ENCODE measurements around the gene CACNA1C.
A peak's percentile ranks its signal among the peaks of the same experiment; 100 is the strongest.

The CACNA1C gene

DNA sequence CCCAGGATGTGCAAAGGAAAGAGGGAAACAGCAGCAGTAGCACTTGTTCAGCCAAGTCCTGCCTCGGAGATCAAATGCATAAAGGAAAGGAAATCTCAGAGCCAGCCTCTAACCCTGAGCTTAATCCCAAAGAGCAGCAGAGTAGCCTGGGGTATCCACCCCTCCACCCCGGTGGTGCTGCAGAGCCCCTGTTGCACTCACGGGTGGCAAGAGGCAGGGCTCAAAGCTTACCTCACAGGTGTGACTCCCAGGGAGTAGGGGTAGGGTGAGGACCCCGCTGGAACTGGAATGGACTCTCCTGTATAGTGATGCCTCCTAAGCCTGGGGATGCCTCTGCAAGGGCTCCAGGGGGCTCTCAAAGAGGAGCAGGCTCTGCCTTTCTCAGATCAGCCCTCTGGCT, 211.1 kb downstream of the CACNA1C start:
- no peak for DNase-seq

DNA sequence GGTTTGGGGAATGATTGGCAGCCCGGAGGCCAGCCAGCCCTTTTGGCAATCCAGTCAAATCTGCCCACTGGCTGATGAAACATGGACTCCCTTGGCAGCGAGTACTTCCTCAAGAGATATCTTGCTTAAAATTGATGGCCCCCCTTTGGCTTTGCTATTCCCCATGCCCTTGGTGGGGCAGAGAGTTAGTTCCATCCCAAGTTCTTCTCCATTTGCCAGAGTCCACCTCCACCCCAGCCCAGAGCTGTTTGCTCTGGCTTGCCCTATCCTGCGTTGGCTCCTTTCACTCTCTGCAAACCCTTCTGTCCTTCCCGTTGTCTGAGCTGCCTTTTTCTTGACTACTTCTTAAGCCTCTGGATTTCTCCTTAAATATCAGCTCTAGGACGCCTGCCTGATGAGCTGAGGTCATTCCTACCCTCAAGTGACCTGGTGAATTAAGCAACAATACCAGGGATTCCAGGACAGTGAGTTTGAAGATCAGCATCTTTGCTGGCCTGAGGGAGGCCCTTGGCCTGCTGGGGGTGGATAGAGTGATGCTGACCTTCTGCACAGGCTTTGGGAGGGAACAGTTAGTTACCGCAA, 212.0 kb downstream of the CACNA1C start:
- DNase-seq: no peak

DNA sequence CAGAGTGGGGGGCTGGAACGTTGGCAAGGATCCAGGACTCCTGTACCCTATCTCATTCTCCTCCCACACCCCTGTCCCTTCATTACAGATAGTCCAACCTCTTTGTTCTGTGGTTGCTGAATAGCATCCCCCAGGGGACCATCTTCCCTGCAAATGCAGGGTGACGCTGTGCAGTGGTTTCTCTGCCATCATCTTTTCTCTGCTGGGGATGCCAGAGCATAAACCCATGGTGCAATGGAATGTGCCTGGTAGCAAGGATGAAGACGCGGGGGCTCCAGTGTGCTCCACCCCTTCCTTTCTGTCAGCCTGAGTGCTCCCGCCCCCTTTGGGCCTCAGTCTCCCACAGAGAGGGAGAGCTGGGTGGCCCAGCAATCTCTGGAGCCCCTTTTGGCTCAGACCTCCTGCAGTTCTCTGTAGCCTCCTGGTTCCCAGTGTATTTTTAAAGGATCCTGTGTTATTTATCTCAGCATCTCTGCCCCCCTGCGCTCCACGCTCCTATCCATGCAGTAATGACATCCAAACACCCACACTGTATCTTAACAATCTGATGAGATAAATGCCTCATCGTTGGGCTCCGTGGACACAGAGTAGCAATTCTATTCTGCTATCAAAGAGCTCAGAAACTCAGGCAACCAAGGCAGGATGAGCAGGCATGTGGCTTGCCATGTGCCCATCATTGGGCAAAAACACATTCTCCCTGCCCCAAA, 212.8 kb downstream of the CACNA1C start:
- DNase-seq: no peak

DNA sequence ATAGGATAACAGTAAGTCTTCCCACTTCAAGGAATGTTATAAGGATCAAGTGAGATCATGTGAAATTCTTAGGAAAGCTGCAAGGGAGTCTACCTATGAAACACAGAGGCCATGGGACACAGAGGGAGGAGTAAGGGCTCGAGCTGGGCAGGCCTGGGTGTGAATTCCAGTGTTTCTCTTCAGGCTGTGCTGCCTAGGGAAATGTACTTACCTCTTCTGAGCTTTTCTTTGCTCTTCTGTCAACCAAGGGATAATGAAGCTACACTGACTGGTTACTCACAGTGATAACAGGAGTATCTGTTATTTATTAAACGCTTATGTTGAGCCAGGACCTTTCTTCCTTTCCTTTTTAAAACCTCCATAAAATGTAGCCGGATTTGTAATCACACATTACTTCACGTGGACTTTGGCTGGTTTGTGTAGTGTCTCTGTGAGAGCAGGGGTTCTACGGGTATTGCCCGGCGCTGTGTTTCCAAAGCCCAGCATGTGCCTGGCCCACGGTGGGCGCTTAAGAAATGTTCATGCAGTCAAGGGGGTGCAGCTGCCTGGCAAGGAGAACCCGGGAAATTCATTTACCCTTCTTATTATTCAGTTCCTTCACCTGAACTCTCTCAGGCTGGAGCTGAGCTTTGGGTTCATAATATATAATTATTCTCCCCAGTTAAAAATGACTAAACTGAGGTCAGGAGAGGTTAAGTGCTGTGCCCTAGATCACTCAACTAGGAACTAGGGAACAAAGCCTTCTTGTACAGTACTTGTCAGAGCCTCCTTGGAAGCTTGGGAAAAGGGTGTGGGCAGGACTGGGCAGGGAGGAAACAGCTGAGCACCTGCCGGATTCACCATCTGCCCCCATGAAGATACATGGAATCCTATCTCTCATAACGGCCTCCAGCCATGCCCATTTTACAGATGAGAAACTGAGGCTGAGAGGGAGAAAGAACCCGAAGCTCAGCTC, 214.2 kb downstream of the CACNA1C start:
- DNase-seq: no peak

DNA sequence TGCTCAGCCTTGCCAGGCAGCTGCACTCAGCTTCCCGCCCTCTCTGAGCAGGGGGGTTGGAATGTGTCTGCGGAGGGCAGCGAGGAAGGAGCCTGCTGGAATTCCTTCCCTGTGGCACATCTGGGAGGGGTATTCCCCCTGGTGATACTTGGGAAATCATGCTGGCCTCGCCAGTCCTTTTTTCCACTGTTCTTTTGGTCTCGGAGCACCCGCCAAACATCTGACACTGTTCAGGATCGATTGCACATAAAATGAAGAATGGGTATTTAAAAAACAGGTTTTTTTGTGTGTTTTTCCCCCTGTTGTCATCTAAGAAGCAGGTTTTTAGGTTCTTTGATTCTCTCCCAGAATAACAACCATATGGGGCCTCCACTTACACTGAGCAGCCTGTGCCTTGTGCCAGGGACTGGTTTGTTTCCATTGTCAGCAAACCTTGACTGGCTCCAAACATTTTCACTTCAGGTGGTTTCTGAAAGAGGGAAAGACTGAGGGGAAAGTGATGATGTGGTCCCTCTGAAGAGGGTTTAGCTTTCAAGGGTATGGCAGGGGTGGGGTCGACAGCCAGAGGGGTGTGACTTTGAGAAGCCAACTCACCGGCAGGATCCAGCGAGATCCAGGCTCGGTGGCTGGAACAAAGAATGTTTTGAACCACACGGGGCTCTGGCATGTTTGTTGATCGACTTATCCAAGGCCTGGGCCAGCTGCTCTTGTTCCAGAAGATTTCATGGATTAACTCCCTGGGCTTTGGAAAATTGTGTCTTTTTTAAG, 215.1 kb downstream of the CACNA1C start:
- DNase-seq: no peak

DNA sequence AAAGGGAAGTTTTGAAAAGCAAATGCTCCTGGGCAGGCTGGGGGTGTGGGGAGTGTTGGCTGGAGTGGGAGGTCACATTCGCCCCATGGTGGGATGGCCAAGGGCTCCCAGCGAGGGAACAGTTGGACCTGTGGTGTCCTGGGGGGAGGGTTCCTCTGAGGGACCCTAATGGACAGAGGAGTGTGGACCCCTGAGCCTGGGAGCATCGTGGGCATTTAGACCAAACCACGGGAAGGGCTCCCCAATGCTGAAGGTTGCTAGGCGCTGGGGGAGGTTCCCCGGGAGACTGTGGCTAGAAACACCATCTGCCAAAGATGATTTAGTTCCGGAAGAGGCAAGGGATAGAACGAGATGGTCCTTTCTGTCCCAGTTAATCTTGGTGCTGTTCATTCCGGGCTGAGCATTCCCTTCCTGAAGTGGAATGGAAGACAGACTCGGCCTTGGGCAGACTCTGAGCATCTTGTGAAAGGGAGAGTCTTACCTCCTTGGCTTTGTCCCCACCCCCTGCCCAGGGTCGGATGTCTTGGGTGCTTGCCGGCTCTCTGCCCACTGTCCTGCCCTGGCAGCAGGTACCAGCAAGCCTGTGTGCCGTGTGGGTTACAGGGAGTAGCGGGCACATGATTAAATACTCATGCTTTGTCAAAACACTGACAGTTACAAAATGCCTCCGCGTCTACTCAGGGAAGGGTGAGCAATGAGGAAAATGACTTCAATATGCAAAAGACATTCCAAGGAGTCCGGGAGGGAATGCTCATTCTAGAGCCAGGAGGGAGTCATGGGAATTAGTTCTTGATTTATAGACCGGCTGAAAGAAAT, 215.9 kb downstream of the CACNA1C start:
- DNase-seq: no peak

DNA sequence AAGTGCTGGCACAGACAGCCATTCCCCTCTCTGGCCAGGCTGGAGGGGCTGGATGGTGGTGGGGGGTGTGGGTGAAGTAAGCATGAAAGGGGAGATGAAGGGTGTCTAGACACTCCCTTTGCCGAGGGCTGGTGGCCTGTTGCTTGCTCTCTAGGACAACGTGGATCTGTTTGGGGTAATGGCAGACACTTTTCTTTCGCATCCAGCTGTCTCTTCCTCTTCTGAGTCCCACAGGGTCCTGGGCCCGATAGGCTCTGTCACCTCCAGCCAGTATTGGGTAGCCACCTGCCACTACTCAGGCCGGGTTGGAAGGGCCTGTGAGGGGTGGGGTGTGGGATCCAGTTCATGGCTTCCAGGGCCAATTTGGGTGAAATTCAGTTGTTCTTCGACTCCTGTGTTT, 218.1 kb downstream of the CACNA1C start:
- no peak for DNase-seq

DNA sequence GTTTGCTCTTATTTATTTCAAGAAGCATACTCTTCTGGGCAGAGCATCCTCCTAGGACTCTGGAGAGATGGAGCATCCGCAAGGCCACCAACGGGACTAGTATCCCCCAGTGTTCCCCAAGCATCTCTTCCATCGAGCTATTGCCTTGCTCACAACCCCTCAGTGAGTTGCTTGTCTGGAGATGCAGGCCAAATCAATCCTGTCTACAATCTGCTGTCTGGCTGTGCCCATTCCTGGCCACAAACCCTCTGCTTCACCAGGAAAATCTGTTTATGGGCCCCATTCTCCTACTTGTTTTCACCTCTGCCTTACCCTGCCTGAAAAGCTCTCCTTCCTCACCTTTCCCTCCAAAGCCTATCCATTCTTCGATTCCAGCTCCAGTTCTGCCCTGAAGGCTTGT, 219.2 kb downstream of the CACNA1C start:
- no peak for DNase-seq

DNA sequence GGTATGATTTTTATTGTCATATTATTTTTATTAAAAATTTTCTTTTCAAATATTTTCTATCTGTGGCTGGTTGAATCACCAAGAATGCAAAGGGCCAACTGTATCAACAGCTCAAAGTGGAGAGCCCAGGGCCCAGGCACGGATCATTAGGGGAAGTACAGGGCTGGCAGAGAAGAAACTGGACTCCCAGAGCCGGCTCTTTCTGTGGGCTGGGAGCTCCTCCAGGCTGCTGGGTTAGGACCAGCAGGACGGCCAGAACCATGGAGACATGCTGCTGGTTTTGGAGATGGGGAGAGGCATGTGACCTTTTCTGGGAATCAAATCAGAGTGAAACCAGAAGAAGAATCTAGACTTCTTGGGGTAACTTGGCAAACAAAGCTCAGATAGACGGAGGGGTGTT, 220.5 kb downstream of the CACNA1C start:
- DNase-seq: no peak

DNA sequence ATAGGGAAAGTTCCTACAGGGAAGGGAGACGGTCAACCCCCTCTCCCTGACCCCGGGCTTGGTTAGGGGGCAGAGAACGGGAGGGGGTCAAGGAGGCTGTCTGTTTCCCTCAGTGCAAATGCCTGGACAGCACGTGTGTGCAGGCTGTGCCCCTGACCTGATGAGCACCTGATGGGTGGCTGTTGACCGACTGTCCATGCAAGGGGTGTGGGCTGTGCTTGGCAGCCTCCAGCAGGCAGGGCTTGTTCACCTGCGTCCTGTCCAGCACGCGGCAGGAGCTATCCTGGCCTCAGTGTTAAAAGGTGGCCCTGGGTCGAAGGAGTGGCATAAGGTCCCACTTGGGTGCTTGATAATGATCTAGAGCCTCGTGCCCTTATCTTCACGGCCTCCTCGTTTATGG, 221.0 kb downstream of the CACNA1C start:
- no peak for DNase-seq

DNA sequence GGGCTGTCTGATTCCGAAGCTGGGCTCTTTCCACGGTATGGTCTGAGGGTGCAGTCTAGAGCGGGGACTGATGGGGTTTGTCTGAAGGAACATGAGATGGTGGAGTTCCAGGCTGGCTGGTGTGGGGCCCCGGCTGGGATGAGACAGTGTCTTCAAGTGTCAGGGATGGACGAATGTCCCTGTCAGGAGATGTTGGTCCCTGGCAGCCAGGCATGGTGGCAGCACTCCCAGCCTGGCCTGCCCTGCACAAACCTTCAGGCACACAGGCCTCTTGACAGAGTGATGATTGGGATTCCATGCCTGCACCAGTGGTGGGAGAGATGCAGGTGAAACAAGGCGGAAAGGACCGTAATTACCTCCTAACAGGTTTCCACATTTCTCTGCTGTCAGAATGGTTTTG, 221.9 kb downstream of the CACNA1C start:
- no peak for DNase-seq

DNA sequence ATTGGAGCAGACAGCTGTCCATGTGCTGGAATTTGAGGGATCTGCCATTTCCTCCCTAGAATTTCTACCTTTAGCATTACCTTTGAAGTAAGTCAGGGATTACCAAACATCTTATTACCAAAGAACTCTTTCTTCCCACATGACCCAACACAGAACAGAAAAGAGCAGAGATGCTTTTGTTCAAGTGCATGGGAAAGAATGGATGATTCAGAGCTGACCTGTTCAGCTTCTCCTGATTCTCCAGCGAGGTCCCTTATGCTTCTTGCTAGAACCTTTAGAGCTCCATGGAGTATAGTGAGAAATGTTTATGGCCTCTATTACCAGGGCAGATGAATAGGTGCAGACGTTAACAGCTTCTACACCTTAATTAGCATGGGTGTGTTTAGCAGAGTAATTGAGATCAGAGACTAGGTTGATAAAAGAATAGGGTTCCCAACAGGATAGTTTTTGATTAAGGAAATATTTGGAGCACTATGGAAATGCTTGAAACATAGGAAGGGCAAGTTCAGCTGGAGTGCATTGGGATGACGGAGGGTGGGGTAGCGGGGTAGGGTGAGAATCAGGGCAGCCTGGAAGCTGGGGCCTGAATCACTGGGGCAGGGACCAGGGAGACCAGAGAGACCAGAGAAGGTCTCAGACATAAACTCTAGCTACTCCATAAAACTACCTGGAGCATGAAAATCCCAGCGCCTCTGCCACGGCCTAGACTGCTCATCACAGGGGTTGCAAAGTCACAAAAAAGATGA, 223.7 kb downstream of the CACNA1C start:
- DNase-seq: no peak

DNA sequence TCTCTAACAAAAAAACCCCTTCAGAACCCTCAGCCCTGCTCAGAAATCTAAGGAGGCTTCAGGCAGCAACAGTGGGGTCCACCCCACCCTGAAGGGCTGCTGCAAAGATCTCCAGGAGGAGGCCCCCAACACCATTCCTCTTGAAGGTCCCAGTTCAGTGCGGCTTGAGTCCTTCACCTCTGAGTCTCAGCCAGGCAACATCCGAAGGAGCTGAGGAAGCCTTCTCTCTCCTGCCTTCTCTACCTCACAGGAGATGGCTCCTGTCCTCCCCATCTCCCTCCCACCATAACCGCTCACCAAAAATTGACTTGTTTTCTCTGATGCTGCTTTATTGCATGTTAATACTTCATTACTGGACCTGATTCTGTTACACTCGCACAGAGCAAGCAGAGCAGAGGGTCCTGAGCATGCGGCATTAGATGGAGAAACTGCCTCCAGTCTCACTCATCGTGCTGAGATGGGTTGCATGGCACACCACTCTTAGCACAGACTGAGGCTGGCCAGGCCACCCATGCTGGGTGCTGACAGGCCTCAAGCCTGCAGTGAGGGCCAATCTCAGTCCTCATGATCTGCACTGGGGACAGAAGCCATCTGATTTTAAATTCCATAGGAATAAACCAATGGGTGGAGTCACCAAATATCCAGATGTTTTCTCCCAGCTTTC, 224.8 kb downstream of the CACNA1C start:
- DNase-seq: no peak

DNA sequence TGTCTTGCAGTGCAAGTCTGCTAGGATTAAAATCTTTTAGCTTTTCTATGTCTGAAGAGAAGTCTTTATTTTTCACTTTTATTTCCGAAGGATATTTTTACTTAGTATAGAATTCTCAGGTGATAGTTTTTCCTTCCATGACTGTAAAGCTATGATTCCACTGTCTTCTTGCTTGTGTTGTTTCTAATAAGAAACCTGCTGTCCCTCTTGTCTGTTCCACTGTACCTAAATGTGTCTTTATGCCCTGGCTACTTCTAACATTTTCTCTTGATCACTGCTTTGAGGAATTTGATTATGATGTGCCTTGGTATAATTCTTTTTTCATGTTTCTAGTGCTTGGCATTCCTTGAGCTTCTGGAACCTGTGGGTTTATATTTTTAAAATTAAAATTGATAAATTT, 228.7 kb downstream of the CACNA1C start:
- DNase-seq: no peak

DNA sequence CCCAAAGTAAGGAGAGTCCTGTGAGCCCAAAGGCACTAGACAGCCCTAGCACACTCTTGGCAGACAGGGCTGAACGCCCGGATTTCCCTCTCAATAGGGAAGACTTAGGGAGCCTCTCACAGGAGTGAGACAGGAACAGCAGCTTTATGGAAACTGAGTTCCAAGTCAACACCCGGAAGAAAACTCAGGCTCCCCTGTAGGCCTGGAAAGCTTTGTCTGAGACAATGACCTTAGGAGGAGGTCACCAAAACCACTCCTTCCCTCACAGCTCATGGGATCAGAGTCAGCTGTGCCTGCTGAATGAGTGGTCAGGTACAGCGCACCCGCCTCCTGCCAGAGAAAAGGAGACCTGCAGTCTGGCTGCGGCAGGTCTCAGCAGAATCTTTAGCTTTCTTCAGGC, 229.5 kb downstream of the CACNA1C start:
- DNase-seq: no peak

DNA sequence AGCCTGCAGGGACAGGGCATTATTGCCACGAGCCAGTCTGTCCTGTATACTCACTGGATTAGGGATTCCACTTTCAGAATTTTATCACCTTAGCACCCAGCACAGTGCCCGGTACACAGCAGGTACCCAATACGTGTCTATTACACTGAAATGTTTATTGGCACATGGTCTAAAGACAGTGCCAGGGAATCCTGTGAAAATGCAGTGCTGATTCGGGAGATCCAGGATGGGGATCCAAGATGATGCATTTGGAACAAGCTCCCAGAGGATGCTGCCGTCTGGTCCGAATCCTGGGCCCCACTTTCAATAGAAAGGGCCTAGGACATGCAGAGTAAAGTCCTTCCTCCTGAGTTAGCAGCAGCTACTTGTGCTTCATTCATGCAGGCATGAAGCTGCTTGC, 230.7 kb downstream of the CACNA1C start:
- DNase-seq: no peak

DNA sequence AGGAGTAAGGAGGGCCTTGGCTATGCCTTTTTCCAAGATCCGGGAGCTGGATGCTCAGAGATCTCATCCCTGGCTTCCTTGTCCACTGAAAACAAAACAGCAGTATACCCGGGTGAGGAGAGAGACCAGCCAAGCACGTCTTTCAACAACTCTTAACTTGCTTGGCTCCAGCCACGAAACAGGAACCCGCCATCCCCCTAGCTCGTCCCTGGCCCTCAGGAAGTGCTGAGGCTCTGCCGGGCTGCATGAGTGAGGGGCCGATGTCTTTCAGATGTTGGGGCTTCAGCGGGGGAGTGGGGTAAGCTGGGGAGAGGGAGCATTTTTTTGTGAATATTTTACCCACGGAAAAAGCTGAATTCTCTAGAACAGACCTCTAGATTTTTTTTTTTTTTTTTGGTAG, 231.1 kb downstream of the CACNA1C start:
- DNase-seq: peak; percentile 47

DNA sequence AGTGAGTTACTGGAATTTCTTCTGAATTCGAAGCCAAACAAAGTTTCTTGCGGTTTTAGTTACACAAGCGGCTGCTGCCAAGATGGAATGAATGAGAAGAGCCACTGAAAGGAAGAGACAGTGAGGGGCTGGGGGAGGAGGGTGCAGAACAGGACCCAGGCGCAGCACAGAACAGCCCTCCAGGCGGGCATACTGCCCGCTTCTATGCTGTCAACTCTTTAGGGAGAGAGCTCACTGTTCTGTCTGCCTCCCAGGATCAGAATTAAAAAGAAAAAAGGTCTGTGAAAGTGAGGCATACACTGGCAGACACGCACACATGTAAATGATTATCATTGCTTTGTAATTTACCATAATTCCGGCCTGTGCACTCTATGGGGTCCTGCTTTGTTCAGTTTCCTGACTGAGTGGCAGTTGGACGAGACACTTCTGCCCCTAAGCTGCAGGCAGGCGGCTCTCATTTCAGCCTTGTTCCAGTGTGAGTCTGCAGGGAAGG, 231.6 kb downstream of the CACNA1C start:
- no peak for DNase-seq

DNA sequence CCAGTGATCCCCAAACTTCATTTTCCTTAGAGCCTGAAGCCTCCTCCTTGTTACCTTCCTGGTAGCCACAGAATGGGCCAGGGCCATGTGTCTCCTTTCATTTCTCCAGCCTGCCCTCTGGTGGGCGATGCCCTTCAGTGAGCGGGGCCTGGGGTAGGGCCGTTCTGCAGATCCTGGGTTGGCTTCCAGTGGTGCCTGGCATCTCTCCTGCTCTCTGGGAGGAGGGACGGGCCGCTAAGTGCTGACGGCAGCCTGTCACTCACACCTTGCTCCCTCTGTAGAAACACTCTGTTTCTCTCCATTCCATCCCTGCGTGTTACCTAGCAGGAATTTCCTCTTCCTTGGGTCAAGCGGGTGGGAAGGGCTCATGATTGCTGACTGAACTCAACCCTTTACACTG, 232.1 kb downstream of the CACNA1C start:
- peak; percentile 71 for DNase-seq

DNA sequence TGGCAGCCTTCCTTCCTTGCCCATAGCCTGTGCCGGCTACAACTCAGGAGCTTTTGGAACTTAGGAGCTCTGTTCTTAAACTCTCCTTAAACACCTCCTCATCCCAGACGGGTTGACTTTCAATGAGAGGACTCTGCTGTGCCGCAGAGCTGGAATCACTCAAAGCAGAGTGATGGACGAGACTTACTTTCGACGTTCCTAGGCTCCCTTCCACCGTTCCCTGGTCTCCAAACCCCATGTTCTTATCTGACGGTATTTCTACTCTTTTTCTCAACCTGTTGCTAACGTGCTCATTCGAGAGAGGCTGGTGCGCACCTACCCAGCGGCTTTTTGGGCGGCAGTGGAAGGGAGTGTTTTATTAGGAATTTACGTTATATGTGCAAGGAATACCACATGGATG, 232.7 kb downstream of the CACNA1C start:
- DNase-seq: no peak

DNA sequence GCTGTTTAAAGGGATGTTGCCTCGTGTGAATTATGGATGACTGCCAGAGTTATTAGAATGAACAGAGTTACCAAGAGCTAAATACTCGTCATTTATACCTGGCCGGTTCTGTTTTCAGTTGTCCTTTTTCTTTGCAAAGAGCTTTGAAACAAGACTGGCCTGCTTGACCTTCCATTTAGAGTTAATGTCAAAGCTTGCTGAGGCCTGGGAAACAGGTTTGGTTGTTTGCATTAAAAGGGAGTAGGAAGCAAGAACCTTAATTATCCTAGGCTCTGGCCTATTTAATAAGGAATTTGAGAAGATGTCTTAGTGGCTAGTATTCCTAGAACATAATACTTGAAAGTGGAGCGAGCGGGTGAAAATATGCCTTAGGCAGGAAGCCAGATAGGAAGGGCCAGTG, 233.3 kb downstream of the CACNA1C start:
- no peak for DNase-seq
